GM12872 (cell line): ENCODE data around the gene APBA3.

Experiments used
- TF ChIP-seq, protein P1 (sequence below): IDR thresholded peaks from 3 replicates; pipeline ENCODE4 v1.5.1; 2011; ENCODE audit warnings: low read depth, mild to moderate bottlenecking, low read length, moderate library complexity; ENCODE audit not compliant: insufficient read depth

The APBA3 gene

DNA sequence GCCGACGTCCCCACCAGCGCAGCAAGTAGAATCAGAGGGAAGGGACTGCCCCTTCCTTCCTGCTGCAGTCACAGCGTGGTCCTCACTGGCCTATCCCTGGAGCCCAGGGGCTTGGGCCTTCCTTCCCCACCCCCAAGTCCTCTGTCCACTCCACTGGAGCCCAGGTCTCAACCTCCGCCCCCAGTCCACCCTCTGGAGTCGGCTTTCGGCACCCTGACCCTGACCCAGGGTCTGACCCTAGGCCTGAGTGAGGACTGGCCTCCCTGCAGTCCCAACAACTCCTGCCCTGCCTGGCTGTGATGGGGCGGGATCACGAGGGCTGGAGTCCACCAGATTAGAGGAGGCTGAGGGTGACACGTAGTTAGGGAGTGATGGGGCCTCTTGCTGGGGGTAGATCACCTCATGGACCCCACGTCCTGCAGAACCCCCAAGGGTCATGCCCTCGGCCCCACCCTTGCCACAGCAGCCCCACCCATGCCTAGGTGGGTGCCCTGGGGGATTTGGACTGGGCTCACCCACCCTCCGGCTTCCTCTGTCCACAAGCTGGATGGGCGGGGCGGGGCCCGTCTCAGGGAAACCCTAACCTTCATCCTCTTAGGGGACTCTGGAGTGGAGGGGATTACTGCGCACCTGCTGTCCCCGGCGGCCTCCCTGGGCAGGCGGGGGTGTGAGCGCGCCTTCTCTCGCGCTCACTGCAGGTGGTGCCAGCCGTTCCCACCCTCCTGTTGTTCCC is 6.7 kb upstream of the APBA3 start:
- TF ChIP-seq, protein P1, sequence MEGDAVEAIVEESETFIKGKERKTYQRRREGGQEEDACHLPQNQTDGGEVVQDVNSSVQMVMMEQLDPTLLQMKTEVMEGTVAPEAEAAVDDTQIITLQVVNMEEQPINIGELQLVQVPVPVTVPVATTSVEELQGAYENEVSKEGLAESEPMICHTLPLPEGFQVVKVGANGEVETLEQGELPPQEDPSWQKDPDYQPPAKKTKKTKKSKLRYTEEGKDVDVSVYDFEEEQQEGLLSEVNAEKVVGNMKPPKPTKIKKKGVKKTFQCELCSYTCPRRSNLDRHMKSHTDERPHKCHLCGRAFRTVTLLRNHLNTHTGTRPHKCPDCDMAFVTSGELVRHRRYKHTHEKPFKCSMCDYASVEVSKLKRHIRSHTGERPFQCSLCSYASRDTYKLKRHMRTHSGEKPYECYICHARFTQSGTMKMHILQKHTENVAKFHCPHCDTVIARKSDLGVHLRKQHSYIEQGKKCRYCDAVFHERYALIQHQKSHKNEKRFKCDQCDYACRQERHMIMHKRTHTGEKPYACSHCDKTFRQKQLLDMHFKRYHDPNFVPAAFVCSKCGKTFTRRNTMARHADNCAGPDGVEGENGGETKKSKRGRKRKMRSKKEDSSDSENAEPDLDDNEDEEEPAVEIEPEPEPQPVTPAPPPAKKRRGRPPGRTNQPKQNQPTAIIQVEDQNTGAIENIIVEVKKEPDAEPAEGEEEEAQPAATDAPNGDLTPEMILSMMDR, result no peak

- TF ChIP-seq, protein P1, result no peak
Measured at GRCh38 chr19:3767050-3767449, 5.6 kb upstream of the APBA3 start.

- TF ChIP-seq, protein P1, result no peak
Measured at GRCh38 chr19:3766520-3766919, 5.0 kb upstream of the APBA3 start.

GRCh38 chr19:3765121-3765520 is 3.6 kb upstream of the APBA3 start:
- TF ChIP-seq, protein P1, result no peak

DNA sequence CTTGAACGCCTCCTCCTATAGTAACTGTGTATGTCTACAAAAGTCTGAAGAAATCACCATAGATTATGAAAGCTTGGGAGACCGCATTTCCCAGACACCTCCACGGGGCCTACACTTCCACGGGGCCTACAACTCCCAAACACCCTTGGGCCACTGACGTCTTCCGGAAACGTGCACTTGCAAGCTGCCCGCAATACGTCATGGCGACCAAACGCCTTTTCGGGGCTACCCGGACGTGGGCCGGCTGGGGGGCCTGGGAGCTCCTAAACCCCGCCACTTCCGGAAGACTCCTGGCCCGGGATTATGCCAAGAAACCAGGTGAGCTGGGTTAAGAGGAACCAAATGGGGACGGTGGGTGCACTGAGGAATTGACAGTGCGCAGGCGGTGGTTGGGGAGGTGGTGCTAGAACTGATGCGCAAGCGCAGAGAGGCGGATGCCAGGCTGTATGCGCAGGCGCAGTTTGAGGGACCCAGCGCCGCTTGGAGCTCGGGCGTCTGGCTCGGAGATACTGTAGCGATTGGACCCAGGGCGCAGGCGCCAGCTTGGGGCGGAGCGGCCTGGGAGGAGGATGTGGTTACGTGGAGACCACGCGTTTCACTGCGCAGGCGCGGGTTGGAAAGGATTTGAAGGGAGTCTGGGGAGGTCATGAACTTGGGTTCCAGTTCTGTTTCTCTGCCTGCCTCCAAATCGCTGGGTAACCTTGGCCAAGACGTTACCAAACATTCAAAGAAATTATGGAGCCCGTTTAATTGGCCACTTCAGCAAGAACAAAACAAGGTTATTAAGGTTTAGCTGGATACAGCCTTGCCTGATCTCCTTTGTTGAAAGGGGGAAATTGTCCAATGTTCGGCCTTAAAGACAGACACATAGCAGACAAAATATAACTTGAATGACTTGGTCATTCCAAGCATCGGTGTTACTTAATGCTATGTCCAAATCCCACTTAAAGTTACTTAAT is 1.3 kb upstream of the APBA3 start, which contains the start of gene MRPL54:
Gene MRPL54 (plus strand): TSS at position 182 of the 959 bp plus-strand sequence. CDS start 19 bp downstream, at position 201.
- TF ChIP-seq, protein P1, result no peak

GRCh38 chr19:3762130-3762473 is 610 bp upstream of the APBA3 start:
- TF ChIP-seq, protein P1, result no peak

- TF ChIP-seq, protein P1, result no peak
Measured at GRCh38 chr19:3760871-3761361, 576 bp downstream of the APBA3 start.
